ENCODE measurements around the gene GSC2.

Gene GSC2

GRCh38 chr22:19119949-19120348, 30.1 kb downstream of the GSC2 start:
- no peak for DNase-seq (ENCODE audit: low read depth)

- peak; percentile 13 for DNase-seq (ENCODE audit: low read depth)
Measured at GRCh38 chr22:19118329-19118880, 31.7 kb downstream of the GSC2 start.

- DNase-seq (ENCODE audit: low read depth): no peak
Measured at GRCh38 chr22:19117111-19117512, 33.0 kb downstream of the GSC2 start.

GRCh38 chr22:19115628-19116027, 34.5 kb downstream of the GSC2 start:
- DNase-seq (ENCODE audit: low read depth): no peak

- DNase-seq (ENCODE audit: low read depth): no peak
Measured at GRCh38 chr22:19114984-19115552, 35.0 kb downstream of the GSC2 start.

GRCh38 chr22:19113429-19113828, 36.7 kb downstream of the GSC2 start:
- DNase-seq (ENCODE audit: low read depth): no peak

GRCh38 chr22:19111584-19111983, 38.5 kb downstream of the GSC2 start:
- no peak for DNase-seq (ENCODE audit: low read depth)

- DNase-seq (ENCODE audit: low read depth): no peak
Measured at GRCh38 chr22:19111140-19111539, 39.0 kb downstream of the GSC2 start.

GRCh38 chr22:19110646-19111045, 39.4 kb downstream of the GSC2 start:
- no peak for DNase-seq (ENCODE audit: low read depth)

GRCh38 chr22:19110064-19110458, 40.0 kb downstream of the GSC2 start:
- DNase-seq (ENCODE audit: low read depth): no peak

GRCh38 chr22:19109198-19110063, 40.7 kb downstream of the GSC2 start:
- no peak for DNase-seq (ENCODE audit: low read depth)

GRCh38 chr22:19108807-19109197, 41.3 kb downstream of the GSC2 start:
- no peak for DNase-seq (ENCODE audit: low read depth)

- DNase-seq (ENCODE audit: low read depth): no peak
Measured at GRCh38 chr22:19107730-19108074, 42.4 kb downstream of the GSC2 start.

GRCh38 chr22:19106886-19107729, 43.0 kb downstream of the GSC2 start:
- DNase-seq (ENCODE audit: low read depth): no peak

- DNase-seq (ENCODE audit: low read depth): peak; percentile 17
Measured at GRCh38 chr22:19105867-19106802, 44.0 kb downstream of the GSC2 start.

- DNase-seq (ENCODE audit: low read depth): no peak
Measured at GRCh38 chr22:19105456-19105855, 44.6 kb downstream of the GSC2 start.

- no peak for DNase-seq (ENCODE audit: low read depth)
Measured at GRCh38 chr22:19103880-19104821, 45.9 kb downstream of the GSC2 start.

GRCh38 chr22:19098157-19098556, 51.9 kb downstream of the GSC2 start:
- DNase-seq (ENCODE audit: low read depth): no peak

GRCh38 chr22:19097518-19097917, 52.6 kb downstream of the GSC2 start:
- no peak for DNase-seq (ENCODE audit: low read depth)

All from activated T-cell treated with anti-CD3 and anti-CD28 coated beads for 24 hours (primary cell).